Activated CD8-positive, alpha-beta T cell treated with anti-CD3 and anti-CD28 coated beads for 36 hours (primary cell): ENCODE data around the gene ASB5. TPM values are rescaled to one million over a fixed set of nuclear protein-coding genes. Genes with fewer than 3 reads are reported as not detected.

Source experiments
- ATAC-seq: fragments of 200-7000 bp; cut with Tn5 transposase; one replicate; pipeline ENCODE4 v1.10.0; 2021; ENCODE audit warnings: mild to moderate bottlenecking, moderate library complexity
- CTCF ChIA-PET: fragments of 350-600 bp; sonication (Branson Sonifier 250); formaldehyde crosslinking; loops from one replicate; lab custom pipeline; 2021; ENCODE audit warnings: antibody characterized with exemption; lab: Charles Lee
- POLR2A ChIA-PET: fragments of 350-600 bp; sonication (Branson Sonifier 250); formaldehyde crosslinking; loops from one replicate; lab custom pipeline; 2021; ENCODE audit warnings: antibody characterized with exemption; lab: Charles Lee
- DNase-seq: peaks from one replicate; pipeline ENCODE4 v3.0.0-alpha.2; 2020
- H3K27ac Mint-ChIP-seq: one replicate; pipeline ENCODE4 v1.8.0; 2021; ENCODE audit warnings: mild to moderate bottlenecking, mixed read lengths
- H3K27me3 Mint-ChIP-seq: one replicate; pipeline ENCODE4 v1.8.0; 2021; ENCODE audit warnings: mixed read lengths
- H3K36me3 Mint-ChIP-seq: one replicate; pipeline ENCODE4 v1.8.0; 2021; ENCODE audit warnings: low read depth, mixed read lengths
- H3K4me1 Mint-ChIP-seq: one replicate; pipeline ENCODE4 v1.8.0; 2021; ENCODE audit warnings: low read depth, mixed read lengths
- H3K4me3 Mint-ChIP-seq: one replicate; pipeline ENCODE4 v1.8.0; 2021; ENCODE audit warnings: mild to moderate bottlenecking, moderate library complexity, mixed read lengths
- H3K9me3 Mint-ChIP-seq: one replicate; pipeline ENCODE4 v1.8.0; 2021; ENCODE audit warnings: mixed read lengths
- CTCF ChIP-seq: fragments of 200-600 bp; IDR thresholded peaks from one replicate; pipeline ENCODE4 v1.8.0; 2022; ENCODE audit warnings: antibody characterized with exemption, mild to moderate bottlenecking
- intact Hi-C: fragments of 100-400 bp; cut with micrococcal nuclease; formaldehyde crosslinking; loops from one replicate; pipeline ENCODE4 v1.10.0; 2022
- total RNA-seq, 2 experiments: library from RNA; stranded (reverse); gene quantifications; one replicate each; pipeline ENCODE4 v1.2.3, GENCODE V29; 2021

Gene ASB5
- total RNA-seq, 2 experiments from 2014 or later = not detected

- CTCF ChIA-PET = no interaction called here
- peaks cover 2% of the 10 kb centered on the region for H3K27me3 Mint-ChIP-seq
- no peaks in the 10 kb centered on the region for H3K9me3 Mint-ChIP-seq
- peaks cover 2% of the 10 kb centered on the region for H3K4me1 Mint-ChIP-seq
- POLR2A ChIA-PET = no interaction called here
- H3K27ac Mint-ChIP-seq = no peak overlapping the region
- no peak overlapping the region for H3K4me3 Mint-ChIP-seq
- TF ChIP-seq CTCF = no peak
- no peak for ATAC-seq
- intact Hi-C loops = no loop called here
- H3K36me3 Mint-ChIP-seq = no peaks in the 10 kb centered on the region
- no peak for DNase-seq
These were observed 6.8 kb downstream of the ASB5 start for GRCh38 chr4:176262243-176262642.

- ChIA-PET CTCF (no interaction called here), POLR2A (no interaction called here)
- Mint-ChIP-seq H3K36me3 (no peaks in the 10 kb centered on the region), H3K27ac (no peak overlapping the region), H3K27me3 (peaks cover 6% of the 10 kb centered on the region), H3K9me3 (no peaks in the 10 kb centered on the region), H3K4me3 (no peak overlapping the region), H3K4me1 (peaks cover 2% of the 10 kb centered on the region)
- DNase-seq (no peak), ATAC-seq (no peak)
- no peak for TF ChIP-seq CTCF
- intact Hi-C loops = no loop called here
These were observed 7.5 kb downstream of the ASB5 start for GRCh38 chr4:176261481-176261880.

- H3K4me1 Mint-ChIP-seq = peaks cover 2% of the 10 kb centered on the region
- ChIA-PET CTCF (no interaction called here), POLR2A (no interaction called here)
- no peak overlapping the region for H3K27ac Mint-ChIP-seq
- DNase-seq (no peak), ATAC-seq (no peak)
- TF ChIP-seq CTCF = no peak
- no peak overlapping the region for H3K4me3 Mint-ChIP-seq
- intact Hi-C loops = no loop called here
- no peaks in the 10 kb centered on the region for H3K36me3 Mint-ChIP-seq
- peaks cover 6% of the 10 kb centered on the region for H3K27me3 Mint-ChIP-seq
- H3K9me3 Mint-ChIP-seq = no peaks in the 10 kb centered on the region
These were observed 8.0 kb downstream of the ASB5 start for GRCh38 chr4:176261018-176261417.

- POLR2A ChIA-PET = no interaction called here
- Mint-ChIP-seq H3K27me3 (peaks cover 14% of the 10 kb centered on the region), H3K4me3 (no peak overlapping the region), H3K36me3 (no peaks in the 10 kb centered on the region), H3K4me1 (peaks cover 2% of the 10 kb centered on the region), H3K9me3 (no peaks in the 10 kb centered on the region), H3K27ac (no peak overlapping the region)
- no peak for ATAC-seq
- intact Hi-C loops = no loop called here
- no peak for DNase-seq
- TF ChIP-seq CTCF = no peak
- CTCF ChIA-PET = no interaction called here
These were observed 9.5 kb downstream of the ASB5 start for GRCh38 chr4:176259330-176260090.

- no peaks in the 10 kb centered on the region for H3K36me3 Mint-ChIP-seq
- peaks cover 2% of the 10 kb centered on the region for H3K4me1 Mint-ChIP-seq
- no peak overlapping the region for H3K4me3 Mint-ChIP-seq
- no peak for ATAC-seq
- ChIA-PET CTCF (no interaction called here), POLR2A (no interaction called here)
- no peak for DNase-seq
- no peak overlapping the region for H3K27ac Mint-ChIP-seq
- no peaks in the 10 kb centered on the region for H3K9me3 Mint-ChIP-seq
- no peak for TF ChIP-seq CTCF
- intact Hi-C loops = no loop called here
- peaks cover 16% of the 10 kb centered on the region for H3K27me3 Mint-ChIP-seq
These were observed 10.9 kb downstream of the ASB5 start for GRCh38 chr4:176258135-176258534.
